IgD-negative memory B cell (primary cell): ENCODE measurements around the gene LRRC37B. TPM values are rescaled to one million over a fixed set of nuclear protein-coding genes. Genes with fewer than 3 reads are reported as not detected.
"Not testable (repeated sequence)": the region's sequence is repeated elsewhere in the genome, so short reads cannot be mapped to it uniquely, and the experiment has no call there.

Source experiments
- H3K27ac Mint-ChIP-seq, 3 donors: one replicate each; pipeline ENCODE4 v1.8.0; 2020 to 2022; ENCODE audit warnings: mild to moderate bottlenecking in 3 of 3, mixed read lengths in 3 of 3, moderate library complexity in 1 of 3
- H3K27me3 Mint-ChIP-seq: one replicate; pipeline ENCODE4 v1.8.0; 2021; ENCODE audit warnings: mixed read lengths
- H3K36me3 Mint-ChIP-seq: one replicate; pipeline ENCODE4 v1.8.0; 2020; ENCODE audit warnings: mild to moderate bottlenecking, mixed read lengths
- H3K4me1 Mint-ChIP-seq, 3 donors: one replicate each; pipeline ENCODE4 v1.8.0; 2020 to 2022; ENCODE audit warnings: mixed read lengths in 3 of 3, mild to moderate bottlenecking in 1 of 3
- H3K4me3 Mint-ChIP-seq, 4 donors: one replicate each; pipeline ENCODE4 v1.8.0; 2020 to 2022; ENCODE audit warnings: mild to moderate bottlenecking in 4 of 4, mixed read lengths in 4 of 4, moderate library complexity in 3 of 4
- H3K9me3 Mint-ChIP-seq, 3 donors: one replicate each; pipeline ENCODE4 v1.8.0; 2020 to 2021; ENCODE audit warnings: mixed read lengths in 3 of 3, mild to moderate bottlenecking in 1 of 3
- polyA plus RNA-seq: library from polyadenylated mRNA; unstranded; fragments of 300-500 nt; fragmentation: Illumina TruSeq; gene quantifications from one replicate; pipeline ENCODE4 v1.2.3, GENCODE V29; 2021

LRRC37B gene
- polyA plus RNA-seq, 1 donor from 2014 or later, result 3.9 TPM

DNA sequence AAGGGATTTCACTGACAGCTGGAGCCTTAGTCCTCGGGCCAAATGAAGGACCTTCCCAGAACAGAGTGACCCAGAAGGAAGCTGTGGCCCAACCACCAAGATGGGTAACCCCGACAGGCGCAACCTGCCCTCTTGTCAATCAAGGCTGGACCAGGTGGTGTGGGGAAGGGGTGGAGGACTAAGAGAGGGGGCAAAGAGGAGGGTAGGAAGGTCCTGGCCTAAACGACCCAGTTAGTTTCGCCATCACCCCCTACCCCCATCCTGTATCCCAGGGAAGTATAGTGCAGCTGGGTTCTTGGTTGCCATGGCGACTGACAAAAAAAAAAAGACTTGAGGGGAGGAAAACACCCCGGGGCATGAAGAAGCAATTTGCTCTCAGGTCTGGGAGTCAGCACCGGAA is 54.7 kb downstream of the LRRC37B start:
- H3K4me1 Mint-ChIP-seq, H3K9me3 Mint-ChIP-seq, H3K36me3 Mint-ChIP-seq, H3K27ac Mint-ChIP-seq, H3K27me3 Mint-ChIP-seq: not testable (repeated sequence)
- peak overlapping the region in 1 of 4 donors; percentile 37 for H3K4me3 Mint-ChIP-seq

DNA sequence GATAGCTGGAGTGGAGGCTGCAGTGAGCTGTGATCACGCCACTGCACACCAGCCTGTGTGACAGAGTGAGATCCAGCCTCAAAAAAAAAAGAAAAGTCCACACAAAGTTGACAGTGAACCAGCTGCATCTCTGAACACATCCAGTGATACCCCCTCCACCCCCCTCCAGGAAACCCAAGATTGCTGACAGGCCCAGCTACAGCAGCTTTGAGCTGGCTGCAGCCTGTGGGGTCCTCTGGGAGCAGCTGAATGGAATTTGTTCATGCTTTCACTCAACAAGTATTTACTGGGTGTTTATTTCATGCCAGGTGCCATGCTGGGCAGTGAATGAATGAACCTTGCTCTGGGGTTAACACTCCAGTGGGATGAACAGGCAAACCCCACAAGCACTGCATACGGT is 56.9 kb downstream of the LRRC37B start:
- not testable (repeated sequence) for H3K4me1 Mint-ChIP-seq, H3K27ac Mint-ChIP-seq, H3K36me3 Mint-ChIP-seq, H3K4me3 Mint-ChIP-seq, H3K9me3 Mint-ChIP-seq, H3K27me3 Mint-ChIP-seq

DNA sequence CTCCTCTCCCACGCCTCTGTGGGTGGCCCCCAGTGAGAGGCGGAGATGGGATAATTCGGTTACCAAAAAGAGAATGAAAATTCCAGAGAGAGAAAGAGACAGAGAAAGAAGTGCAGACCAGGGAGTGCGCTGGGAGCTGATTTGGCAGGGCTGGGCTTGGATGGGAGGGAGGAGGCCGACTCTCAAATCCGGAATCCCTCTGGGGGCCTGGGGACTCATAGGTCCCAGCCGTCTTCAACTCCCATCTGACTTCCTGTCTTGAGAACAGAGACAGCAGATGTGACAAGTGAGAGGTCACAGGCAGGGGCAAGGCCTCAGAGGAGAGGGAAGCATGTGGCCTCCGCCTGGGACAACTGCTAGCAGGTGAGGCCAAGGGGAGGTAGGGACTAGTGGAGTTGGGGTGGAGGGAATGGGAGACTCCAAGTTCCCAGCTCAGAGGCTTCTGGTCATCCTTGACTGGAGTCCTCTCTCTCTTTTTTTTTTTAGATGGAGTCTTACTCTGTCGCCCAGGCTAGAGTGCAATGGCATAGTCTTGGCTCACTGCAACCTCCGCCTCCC is 59.0 kb downstream of the LRRC37B start:
- H3K4me1 Mint-ChIP-seq, H3K9me3 Mint-ChIP-seq, H3K27me3 Mint-ChIP-seq, H3K4me3 Mint-ChIP-seq, H3K27ac Mint-ChIP-seq, H3K36me3 Mint-ChIP-seq: not testable (repeated sequence)

DNA sequence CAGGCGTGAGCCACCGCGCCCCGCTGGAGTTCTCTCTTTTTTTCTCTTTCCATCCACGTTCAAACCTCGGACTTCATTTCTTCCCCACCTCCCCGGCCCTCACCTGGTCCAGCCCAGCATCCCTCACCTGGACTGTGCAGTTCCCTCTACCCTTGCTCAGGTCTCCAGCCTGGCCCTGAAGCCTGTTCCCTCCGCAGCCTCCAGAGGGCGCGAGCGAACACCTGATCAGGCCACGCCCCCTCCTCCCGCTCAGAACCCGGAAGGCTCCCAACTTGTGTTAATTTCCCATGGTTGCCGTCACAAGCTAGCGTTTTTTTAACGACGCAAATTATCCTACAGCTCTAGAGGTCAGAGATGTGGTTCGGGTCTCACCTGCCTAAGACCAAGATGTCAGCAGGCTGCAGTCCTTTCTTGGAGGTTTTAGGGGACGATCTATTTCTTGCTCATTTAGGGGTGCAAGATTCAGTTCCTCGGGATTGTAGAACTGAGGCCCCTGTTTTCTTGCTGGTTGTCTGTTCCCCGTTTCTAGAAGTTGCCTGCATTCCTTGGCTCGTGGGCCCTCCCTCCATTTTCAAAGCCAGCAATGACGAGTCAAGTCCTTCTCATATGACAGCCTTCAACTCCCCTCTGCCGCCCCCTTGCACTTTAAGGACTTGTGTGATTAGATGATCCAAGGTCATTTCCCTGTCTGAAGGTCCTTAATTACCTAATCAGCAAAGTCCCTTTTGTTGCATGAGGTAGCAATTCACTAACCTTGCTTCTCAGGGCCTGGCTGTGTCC is 59.9 kb downstream of the LRRC37B start:
- not testable (repeated sequence) for H3K9me3 Mint-ChIP-seq, H3K36me3 Mint-ChIP-seq, H3K27me3 Mint-ChIP-seq, H3K4me1 Mint-ChIP-seq, H3K27ac Mint-ChIP-seq
- H3K4me3 Mint-ChIP-seq, result peak overlapping the region in 3 of 4 donors; percentile 43 to 83 (median 61)

DNA sequence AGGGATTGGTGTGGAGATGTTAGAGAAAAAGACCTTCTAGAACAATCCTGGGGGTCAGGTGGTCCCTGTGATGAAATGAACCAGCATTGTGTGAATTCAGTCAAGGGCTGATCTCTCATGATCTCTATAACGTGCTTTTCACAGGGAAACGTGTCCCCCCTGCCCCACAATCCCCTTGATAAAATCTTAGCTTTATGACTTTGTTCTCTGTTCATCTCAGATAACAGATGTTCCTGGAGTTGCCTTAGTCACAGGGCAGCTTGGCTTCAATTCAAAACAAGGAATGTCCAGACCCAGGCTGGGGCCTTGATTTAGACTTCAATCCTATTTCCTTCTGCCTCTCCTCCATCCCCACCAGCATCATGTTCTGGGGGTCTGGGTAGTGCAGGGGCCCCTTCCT is 61.9 kb downstream of the LRRC37B start:
- H3K4me1 Mint-ChIP-seq, H3K36me3 Mint-ChIP-seq, H3K4me3 Mint-ChIP-seq, H3K9me3 Mint-ChIP-seq, H3K27me3 Mint-ChIP-seq, H3K27ac Mint-ChIP-seq: not testable (repeated sequence)

DNA sequence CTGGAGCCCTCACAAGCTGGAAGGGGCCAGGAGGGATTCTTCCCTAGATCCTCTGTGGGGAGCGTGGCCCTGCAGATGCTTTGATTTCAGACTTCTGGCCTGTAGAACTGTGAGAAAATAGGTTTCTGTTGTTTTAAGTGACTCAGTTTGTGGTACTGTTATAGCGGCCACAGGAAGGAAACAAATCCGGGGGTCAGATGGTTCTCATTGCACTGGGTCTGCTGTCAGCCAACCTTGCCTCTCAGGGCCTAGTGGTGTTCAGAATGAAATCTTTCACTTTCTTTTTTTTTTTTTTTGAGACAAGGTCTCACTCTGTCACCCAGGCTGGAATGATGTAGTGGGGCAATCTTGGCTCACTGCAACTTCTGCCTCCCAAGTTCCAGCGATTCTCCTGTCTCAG is 64.8 kb downstream of the LRRC37B start:
- H3K4me3 Mint-ChIP-seq, H3K9me3 Mint-ChIP-seq, H3K27me3 Mint-ChIP-seq, H3K27ac Mint-ChIP-seq, H3K4me1 Mint-ChIP-seq, H3K36me3 Mint-ChIP-seq: not testable (repeated sequence)

DNA sequence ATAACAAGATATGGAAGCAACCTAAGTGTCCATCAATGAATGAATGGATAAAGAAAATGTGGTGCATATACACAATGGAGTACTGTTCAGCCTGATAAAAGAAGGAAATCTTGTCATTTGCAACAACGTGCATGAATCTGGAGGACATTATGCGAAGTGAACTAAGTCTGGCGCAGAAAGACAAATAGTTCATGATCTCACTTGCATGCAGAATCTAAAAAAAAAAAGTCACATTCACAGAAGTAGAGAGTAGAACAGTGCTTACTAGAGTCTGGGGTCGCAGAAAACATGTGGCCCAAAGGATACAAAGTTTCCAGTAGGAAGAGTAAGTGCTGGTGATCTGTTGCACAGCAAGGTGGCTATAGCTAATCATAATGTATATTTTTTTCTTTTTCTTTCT is 65.9 kb downstream of the LRRC37B start:
- H3K9me3 Mint-ChIP-seq, H3K27me3 Mint-ChIP-seq, H3K4me1 Mint-ChIP-seq, H3K4me3 Mint-ChIP-seq, H3K27ac Mint-ChIP-seq, H3K36me3 Mint-ChIP-seq: not testable (repeated sequence)

DNA sequence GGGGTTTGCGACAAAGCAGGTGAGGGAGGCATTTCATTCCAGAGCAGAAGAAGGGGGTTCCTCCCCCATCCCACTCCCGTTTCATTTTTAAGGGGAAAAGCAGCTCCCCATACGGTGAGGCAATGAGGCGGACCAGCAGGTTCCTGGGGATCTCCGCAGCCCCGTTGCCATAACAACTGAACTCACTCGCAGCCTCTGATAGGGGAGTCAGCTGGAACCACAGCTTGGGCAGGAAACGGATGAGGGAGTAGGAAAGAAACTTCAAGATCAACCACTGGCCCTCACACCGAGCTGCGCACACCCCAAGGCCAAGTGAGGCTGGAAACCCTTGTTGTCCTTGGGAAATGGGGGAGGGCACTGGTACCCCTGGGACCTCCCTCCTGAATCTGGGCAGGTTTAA is 72.6 kb downstream of the LRRC37B start:
- not testable (repeated sequence) for H3K4me1 Mint-ChIP-seq, H3K9me3 Mint-ChIP-seq, H3K36me3 Mint-ChIP-seq, H3K27me3 Mint-ChIP-seq
- Mint-ChIP-seq H3K27ac (peak overlapping the region in 1 of 3 donors; percentile 46), H3K4me3 (peak overlapping the region in 2 of 4 donors; percentile 53 to 86)

DNA sequence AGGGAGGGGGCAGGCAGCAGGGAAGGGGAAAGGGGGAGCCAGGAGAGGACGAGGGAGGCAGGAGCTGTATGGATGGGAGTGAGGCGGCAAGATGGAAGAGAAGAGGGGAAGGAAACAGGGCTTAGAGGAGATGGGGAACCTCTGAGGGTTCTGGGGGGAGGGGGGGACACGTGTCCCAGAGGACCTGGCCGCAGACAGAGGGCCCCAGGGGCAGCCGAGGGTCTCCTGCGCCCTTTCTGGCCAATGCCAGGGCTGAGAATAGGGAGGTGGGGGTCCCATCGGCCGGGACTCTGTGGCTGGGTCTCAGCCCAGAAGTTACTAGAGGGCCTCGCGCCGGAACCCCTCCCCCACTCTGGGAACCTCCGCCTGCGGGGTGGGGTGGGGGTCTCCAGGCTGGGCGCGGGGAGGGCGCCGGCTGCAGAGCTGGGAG is 76.4 kb downstream of the LRRC37B start:
- not testable (repeated sequence) for H3K9me3 Mint-ChIP-seq, H3K4me1 Mint-ChIP-seq, H3K27me3 Mint-ChIP-seq, H3K36me3 Mint-ChIP-seq, H3K27ac Mint-ChIP-seq
- peak overlapping the region in 2 of 4 donors; percentile 71 to 83 for H3K4me3 Mint-ChIP-seq

DNA sequence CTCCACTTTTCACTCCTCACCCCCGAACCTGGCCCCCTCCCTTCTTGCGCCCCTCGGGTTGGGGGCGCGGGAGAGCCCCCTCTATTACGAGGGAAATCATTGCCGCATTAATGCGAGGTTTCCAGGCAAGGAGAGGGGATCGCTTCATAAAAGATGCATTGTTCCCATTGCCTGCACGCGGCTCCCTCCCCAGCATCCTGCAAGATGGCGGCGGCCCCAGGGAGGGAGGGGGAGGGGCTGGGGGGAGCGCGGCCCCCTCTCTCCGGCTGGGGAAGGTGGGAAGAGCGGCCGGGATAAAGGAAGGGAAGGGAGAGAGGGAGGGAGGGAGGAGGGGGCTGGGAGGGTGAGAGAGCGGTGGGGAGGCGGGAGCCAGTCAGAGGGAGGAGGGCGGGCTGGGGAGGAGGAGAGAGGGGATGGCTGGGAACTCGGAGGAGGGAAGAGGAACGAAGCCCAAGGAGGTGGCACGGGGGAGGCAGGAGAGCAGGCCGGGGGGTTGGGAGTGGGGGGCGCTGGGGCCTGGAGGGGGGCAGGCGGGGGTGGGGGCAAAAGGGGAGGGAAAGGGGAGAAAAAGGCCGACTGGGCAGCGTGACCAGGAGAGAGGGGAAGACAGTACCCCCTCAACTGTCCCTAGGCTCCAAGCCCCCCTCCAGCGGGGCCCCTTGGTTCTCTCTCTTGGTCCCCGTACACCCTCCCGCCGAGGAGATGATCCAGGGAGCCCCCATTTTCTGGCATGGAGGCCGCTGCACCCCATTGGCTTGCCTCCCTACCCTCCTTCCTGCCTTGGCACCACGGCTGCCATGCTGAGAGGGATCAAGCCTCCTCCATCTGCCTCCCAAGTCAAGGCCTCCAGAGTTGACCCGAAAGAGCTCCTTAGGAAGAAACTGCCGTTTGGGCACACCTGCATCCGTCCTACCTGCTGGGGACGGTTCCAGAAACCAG is 77.1 kb downstream of the LRRC37B start:
- not testable (repeated sequence) for H3K9me3 Mint-ChIP-seq, H3K36me3 Mint-ChIP-seq, H3K27ac Mint-ChIP-seq, H3K4me1 Mint-ChIP-seq, H3K27me3 Mint-ChIP-seq
- H3K4me3 Mint-ChIP-seq, result peak overlapping the region in 3 of 4 donors; percentile 33 to 71 (median 68)

DNA sequence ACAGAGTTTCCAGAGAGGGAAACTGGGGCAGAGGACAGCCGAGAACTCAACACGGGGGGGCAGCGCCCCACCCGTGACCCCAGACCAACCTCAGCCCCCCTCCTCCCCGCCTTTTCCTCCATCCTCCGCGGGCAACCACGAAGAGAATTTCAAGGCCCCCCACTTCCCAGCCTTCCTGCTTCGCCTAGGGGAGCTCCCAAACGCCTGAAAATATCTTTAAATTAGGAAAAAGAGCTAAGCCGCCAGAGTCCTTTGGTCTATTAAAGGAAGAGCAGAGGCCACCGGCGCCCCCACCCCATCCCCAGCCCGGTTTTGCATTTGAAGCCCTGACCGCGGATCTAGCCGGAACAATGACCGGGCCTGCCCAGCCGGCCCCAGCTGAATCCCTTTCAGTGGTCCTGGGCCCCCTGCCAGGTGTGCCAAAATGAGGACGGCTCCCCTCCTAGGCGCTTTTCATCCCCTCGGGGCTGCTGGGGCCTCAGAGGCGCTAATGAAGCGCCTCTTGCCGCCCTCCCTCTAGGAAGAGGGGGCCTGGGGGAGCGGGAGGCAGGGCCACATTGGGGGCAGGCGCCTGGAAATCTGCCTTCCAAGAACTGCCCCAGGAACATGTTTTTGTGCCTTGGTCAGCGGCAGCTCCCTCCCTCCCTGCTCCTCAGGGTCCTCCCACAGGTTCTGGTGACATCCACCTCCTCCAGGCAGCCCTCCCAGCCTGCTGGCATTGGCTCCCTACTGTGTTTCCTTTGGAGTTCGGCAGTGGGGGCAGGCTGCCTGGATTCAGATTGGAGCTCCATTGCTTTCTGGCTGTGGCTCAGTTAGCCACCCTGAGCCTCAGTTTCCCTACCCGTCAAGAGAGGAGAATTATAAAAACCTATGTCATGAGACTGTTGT is 78.0 kb downstream of the LRRC37B start:
- peak overlapping the region in 3 of 4 donors; percentile 33 to 90 (median 52) for H3K4me3 Mint-ChIP-seq
- not testable (repeated sequence) for H3K36me3 Mint-ChIP-seq, H3K4me1 Mint-ChIP-seq, H3K27me3 Mint-ChIP-seq, H3K27ac Mint-ChIP-seq, H3K9me3 Mint-ChIP-seq

DNA sequence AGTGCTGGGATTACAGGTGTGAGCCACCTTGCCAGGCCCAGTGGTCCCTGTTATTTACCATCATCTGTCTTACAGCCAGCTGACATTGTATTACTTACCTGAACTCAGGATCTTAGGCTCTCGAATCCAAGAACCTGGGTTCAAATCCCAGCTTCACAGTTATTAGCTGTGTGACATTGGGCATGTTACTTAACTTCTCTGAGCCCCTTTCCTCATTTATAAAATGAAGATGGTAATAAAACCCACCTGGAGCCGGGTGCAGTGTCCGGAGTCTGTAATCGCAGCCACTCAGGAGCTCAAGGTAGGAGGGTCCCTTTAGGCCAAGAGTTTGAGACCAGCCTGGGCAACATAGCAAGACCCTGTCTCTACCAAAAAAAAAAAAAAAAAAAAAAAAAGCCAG is 79.7 kb downstream of the LRRC37B start:
- H3K9me3 Mint-ChIP-seq, H3K4me3 Mint-ChIP-seq, H3K27me3 Mint-ChIP-seq, H3K4me1 Mint-ChIP-seq, H3K27ac Mint-ChIP-seq, H3K36me3 Mint-ChIP-seq: not testable (repeated sequence)

DNA sequence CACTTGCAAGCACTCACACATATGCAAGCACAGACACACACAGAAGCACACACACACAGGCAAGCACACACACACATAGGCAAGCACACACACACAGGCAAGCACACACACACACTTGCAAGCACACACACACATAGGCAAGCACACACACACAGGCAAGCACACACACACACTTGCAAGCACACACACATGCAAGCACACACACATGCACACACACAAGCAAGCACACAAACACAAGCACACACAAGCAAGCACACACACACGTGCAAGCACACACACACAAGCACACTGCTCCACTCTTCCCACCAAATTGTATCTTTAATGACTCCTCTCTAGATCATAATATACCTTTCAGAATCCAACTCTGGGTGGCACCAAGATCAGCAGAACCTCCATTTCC is 84.9 kb downstream of the LRRC37B start:
- not testable (repeated sequence) for H3K4me3 Mint-ChIP-seq, H3K36me3 Mint-ChIP-seq, H3K27ac Mint-ChIP-seq, H3K9me3 Mint-ChIP-seq, H3K27me3 Mint-ChIP-seq, H3K4me1 Mint-ChIP-seq

DNA sequence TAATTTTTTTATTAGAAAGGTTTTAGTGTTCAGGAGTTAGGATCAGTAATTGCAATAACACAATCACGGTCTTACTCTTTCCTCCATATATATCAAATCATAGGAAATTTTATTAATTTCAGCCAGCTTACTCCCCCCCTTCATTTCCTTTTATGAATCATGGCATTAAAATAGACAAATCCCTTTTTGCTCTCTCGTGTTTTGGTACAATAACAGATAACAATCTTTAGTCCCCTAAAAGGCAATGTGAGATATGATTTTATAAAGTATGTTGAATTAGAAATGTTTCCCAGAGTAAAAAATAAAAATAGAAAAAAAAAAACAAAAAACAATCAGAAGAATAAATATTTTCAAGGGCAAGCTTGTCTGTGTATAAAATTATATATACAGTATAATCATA is 92.5 kb downstream of the LRRC37B start:
- Mint-ChIP-seq H3K27ac (no peak overlapping the region), H3K36me3 (no peaks in the 10 kb centered on the region), H3K4me3 (no peak overlapping the region), H3K27me3 (peaks cover 6% of the 10 kb centered on the region), H3K9me3 (no peaks in the 10 kb centered on the region), H3K4me1 (peaks cover 0 to 5% (median 4%) of the 10 kb centered on the region in 3 donors)

DNA sequence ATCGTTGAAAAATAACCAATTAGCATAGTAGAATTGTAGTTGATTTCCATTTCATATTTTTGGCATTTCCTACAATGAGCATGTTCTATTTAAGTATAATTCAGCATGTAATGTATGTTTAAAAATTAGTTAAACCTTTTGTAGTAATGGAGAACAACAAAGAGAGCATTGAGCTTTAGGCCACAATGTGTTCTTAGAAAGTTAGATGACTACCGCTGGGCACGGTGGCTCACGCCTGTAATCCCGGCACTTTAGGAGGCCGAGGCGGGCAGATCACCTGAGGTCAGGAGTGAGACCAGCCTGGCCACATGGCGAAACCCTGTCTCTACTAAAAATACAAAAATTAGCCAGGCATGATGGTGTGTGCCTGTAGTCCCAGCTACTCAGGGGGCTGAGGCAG is 93.1 kb downstream of the LRRC37B start:
- not testable (repeated sequence) for H3K4me3 Mint-ChIP-seq, H3K36me3 Mint-ChIP-seq, H3K27me3 Mint-ChIP-seq, H3K4me1 Mint-ChIP-seq, H3K9me3 Mint-ChIP-seq, H3K27ac Mint-ChIP-seq
